HS-27A (cell line): ENCODE data around the gene OBSCN.

Source experiments
- DNase-seq: peaks from one replicate; pipeline ENCODE4 v3.0.0-alpha.2; 2012; ENCODE audit warnings: low read depth, missing footprints

Gene OBSCN

DNA sequence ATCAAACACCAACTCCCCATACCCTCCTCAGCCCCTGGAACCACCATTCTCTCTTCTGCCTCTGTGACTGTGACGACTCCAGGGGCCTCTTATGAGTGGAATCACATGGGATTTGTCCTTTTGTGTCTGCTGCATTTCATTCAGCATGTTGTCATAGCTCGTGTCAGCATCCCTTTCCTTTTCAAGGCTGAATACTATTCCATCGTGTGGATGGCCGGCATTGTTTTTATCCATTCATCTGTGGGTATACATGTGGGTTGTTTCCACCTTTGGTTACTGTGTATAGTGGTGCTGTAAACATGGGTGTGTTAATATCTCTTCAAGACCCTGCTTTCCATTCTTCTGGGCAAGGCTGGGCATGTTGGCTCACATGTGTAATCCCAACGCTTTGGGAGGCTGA is 17.1 kb upstream of the OBSCN start:
- DNase-seq: no peak

DNA sequence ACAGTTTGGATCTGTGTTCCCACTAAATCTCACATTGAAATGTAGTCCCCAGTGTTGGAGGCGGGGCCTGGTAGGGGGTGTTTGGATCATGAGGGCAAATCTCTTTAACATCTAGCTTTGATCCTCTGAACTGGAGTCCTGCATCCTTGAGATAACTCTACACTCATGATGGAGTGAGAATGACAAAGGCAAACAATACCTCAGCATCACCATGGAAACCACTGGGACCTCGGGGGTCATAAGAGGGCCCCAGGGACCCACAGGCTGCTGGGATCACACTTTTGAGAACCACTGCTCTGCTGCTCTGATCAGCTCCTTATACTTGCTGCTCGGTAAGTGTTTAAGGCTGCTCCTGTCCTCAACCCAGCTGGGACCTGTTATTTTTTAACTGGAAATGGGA is 13.4 kb upstream of the OBSCN start:
- DNase-seq: no peak

DNA sequence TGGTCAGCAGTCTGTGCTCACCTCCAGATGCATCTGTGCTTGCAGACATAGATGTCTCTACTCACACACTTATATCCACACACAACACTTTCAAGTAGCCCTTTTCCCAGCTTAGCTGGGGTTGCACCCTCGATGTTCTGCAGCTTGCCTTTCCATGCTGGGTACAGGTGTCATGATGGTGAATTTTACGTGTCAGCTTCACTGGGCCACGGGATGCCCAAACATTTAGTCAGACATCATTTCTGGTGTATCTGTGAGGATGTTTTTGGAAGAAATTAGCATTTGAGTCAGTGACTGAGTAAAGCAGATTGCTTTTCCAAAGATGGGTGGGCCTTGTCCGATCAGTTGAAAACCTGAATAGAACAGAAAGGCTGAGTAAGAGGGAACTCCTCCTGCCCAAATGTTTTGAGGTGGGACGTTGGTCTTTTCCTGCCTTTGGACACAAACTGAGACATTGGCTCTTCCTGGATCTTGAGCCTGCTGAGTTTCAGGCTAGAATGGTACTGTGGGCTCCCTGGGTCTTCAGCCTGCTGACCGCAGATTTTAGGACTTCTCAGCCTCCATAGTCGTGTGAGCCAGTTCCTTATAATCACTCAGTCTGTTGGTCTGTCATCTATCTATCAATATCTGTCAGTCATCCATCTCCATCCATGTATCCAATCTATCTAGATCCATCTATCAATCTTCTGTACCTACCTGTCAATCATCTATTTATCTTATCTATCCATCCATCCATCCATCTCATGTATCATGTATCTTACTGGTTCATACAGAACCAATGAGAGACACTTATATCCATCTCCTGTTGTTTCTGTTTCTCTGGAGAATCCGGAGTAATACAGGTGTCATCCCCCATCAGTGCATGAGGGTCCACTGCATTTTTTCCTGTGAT is 12.7 kb upstream of the OBSCN start:
- DNase-seq: no peak

DNA sequence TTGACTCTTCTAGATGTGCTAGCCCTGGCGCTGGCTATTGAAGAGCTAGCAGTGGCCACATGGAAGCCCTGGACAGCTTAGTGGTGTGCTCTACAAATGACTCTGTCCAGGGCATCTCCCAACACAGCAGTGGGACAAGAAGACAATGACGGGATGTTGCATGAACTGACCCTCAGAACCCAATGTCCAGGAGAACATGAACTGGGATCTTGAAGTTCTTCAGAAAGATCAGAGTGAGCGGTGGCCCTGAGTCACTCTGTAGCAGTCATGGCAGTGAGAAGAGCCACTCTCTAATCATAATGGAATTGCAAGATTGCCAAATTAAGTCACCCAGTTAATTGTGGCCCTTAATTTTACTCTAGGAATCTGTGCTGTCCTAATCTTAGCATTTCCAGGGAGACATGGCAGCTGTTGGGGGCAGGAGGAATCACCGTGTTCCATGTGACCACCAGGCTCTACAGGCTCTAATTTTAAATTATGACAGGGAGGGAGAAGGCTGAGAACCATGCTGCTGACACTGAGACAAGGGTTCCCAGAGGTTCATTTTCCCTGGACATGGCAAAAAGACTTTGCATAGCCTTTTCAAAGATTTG is 10.2 kb upstream of the OBSCN start:
- no peak for DNase-seq

DNA sequence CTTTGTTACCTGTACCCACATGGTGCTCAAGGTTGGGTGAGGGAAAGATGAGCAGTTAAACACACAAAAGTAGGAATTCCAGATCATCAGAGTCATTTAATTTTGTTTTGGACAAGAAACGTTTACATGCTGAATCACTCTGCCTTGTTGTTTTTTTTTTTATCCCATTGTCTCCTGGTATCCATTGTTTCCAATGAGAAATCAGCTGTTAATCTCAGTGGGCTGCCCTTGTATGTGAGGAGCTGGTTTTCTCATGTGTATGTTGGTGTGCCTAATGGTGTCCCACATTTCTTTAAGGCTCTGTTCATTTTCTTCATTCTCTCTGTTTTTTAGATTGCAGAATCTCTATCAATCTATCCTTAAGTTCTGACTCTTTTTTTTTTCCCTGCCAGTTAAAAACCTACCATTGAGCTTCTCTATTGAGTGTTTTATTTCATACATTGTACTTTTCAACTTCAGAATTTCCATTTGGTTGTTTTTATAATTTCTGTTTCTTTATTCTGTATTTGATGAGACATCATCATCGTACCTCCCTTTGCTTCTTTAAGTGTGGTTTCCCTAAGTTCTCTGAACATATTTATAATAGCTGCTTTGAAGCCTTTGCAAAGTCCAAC is 8.8 kb upstream of the OBSCN start:
- DNase-seq: no peak

DNA sequence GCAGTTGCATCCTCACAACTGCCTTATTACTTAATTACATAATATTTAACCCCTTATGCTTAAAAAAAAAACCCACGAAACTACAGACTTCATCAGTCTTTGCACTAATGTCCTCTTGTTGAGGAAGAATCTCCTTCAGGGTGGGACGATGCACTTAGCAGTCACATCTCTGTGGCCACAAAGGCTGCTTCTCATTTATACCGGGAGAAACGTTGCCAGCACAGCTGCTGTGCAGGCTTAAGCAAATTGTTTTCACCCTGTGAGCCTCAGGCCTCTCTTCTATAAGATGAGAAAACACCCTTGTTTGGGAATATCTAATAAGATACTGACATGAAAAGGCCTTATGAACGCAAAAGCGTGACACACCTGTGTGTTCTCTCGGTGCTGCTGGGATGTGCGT is 2.9 kb upstream of the OBSCN start:
- DNase-seq: no peak

DNA sequence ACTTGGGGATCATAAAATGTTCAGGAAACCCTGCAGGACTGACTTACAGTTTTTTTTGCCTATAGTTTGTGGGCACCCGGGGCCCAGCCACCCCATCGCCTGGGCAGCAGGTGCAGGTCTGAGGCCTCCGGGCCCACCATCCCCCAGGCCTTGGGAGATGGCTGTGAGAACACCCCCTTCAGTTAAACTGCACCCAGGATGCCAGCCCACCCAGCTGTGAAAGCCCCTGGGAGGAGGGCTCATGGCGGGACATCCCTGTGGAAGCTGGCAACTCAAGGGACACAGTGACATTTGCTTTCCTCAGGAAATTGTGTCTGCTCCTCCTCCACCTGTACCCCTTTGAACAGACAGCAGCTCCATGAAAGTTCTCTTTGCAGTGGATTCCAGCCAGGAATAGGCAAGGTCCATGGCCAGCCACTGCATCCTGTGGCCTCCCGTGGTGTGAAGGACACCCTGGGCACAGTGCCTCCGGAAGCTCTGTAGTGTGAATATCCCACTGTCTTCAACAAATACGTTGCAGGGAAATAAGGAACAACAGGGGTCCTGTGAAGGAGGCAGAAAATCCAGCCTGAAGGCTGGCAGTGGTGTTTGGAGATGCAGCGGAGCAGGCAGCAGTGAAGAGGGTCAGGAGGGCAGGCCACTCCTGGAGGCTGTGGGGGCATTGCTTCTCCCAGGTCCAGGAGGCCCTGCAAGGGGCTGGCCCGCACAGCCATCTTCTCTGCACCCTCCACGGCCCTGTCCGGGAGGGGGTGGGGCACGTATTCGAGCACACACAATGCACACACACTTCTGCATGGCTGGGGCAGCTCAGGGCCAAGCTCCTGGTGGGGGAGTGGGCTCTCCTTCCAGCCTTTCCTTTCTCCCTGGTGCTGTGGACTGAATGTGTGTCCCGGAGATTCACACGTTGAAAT is 2.1 kb upstream of the OBSCN start:
- no peak for DNase-seq

DNA sequence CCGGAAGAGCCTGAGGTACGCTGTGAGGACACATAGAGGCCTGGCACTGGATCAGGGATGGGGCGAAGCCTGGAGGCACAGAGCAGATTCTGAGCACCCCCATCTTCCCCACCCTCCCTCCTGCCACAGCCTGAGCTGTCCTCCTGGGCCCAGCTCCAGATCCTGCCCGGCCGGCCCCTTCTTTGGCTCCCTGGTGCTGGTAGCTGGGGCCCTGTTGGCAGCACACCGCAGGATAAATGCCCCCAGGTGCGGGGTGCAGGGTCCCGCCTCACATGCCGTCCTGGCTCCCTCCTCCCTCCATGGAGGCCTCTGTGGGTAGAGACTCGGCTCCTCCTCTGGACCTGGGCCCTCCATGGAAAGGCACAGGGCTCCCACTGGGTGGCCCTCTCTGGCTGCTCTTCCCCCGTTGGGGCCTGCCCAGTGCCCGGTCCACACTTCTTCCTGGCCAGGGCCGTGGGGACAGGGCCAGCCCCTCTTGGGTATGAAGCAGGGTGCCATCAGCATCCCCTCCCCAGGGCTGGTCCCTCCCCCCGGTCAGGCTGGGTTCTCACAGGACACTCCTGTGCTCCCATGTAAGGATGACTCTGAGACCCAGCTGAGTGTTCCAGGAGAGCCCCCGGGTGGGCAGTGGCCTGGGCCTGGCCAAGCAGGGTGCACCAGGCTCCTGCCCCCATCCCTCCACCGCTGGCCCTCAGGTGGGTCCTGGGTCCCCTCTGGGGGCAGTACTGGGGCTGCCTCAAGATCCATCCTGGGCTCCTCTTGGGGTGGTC is 1.1 kb upstream of the OBSCN start:
- DNase-seq: no peak

DNA sequence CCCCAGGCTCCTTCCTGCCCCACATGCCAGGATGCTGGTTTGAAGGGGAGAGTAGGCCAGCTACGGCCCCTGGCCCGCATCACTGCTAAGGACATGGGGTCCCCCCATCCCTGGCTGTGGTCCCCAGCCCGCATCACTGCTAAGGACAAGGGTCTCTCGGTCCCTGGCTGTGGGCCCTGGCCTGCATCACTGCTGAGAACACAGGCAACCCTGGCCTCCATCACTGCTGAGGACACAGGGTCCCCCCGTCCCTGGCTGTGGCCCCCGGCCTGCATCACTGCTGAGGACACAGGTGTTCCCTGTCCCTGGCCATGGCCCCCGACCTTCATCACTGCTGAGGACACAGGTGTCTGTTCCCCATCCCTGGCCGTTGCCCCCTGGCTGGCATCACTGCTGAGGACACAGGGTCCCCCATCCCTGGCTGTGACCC is 448 bp upstream of the OBSCN start:
- no peak for DNase-seq

DNA sequence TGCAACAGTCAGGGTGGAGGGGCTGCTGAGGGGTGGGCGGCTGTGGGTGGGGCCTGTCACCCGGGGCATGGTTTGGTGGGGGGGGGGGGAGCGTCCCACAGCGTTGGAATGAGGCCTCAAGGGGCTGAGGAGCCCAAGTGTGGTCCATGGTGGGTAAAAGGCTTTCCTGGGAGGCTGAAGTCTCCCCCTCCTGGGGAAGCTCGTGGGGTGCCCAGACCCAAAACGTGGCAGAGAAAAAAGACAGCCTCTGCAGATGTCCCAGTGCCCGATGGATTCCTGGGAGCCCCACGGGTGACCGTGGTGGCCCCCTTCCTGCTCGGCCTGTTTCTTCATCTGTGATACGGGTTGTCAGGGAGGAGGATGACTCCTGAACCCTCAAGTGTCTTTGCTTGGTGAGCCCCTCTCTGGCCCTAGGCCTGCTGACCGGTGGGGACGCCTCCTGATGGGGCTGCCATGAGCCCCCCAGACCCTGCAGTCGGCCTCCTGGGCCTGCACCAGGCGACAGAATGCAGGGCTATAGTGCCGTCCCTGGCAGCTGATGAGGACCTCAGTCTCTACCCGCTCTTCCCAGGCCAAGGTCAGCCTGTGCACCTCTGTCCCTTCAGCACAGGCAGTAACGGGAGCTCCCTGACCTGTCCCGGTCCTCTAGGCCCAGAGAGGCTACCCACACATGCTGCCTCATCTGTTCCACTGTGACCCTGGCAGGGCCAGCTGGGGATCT is 1.1 kb downstream of the OBSCN start:
- DNase-seq: no peak

DNA sequence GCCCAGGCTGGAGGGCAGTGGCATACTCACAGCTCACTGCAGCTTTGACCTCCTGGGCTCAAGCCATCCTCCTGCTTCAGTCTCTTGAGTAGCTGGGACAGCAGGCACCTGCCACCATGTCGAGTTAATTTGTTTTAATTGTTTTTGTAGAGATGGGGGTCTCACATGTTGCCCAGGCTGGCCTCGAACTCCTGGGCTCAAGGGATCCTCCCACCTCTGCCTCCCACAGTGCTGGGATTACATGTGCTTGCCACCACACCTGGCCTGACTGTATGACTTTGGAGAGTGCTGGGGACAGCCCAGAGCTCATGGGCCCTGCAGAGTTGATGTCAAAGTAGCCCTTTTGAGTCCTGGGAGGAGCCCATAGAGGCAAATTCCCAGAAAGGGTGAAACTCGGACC is 1.8 kb downstream of the OBSCN start:
- DNase-seq: no peak

DNA sequence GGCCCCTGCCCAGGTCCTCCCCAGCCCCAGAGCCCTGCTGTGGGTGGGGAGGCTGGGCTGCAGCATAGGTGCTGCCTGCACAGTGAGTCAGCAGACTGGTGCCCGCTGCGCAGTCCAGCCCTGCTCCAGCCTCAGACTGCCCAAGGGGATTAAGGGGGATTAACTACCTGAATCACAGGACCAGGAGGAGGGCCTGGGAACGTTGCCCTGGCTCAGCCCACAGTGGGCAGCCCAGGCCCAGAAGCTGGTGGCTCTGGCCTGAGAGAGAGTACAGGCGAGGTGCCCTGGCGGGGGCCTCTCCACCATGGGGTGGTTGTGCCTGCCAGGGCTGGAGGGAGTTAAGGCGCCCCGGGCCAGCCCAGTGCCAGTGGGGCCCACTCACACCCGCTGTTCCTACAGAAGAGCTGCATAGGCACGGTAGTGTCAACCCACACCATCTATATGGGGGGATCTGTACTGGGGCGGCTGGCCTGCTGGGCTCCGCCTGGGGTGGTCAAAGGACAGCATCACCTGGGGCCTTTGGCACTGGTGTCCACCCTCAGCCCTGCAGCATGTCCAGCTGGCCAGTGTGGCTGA is 2.3 kb downstream of the OBSCN start:
- DNase-seq: peak; percentile 33

DNA sequence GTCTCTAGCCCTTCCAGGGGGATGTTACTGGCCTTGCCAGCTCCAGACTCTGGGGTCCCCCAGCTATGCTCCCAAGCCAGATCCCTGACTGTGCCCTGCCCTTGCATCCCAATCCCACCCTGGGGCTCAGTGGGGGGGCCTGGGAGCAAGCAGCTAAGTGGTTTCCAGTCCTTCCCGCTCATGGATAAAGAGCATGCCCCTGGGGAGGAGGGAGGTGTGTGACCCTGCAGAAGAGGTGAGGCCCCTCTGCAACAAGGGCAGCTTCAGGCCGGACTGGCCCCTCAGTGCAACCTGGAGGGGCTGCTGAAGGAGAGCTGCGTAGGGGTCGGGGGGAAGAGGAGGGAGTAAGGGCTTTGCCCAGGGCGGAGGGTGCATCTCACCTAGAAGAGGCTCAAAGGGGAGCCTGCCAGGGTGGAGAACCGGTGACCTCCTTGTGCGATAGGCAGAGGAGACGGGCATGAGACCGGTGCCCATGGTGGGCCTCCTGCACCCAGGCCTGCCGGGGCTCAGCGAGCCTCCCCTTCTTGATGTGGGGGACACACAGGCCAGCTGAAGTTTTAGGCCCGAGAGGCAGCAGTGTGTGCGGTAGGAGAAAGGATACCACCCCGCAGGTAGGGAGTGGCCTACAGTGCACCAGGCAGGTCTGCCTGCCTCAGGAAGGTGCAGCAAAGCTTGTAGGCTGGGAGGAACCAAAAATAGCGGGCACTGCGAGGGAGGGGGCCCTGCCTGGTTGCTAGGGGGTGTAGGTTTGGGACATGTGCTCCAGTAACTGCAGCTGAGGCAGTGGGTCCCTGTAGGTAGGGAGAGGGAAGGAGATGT is 3.1 kb downstream of the OBSCN start:
- no peak for DNase-seq

DNA sequence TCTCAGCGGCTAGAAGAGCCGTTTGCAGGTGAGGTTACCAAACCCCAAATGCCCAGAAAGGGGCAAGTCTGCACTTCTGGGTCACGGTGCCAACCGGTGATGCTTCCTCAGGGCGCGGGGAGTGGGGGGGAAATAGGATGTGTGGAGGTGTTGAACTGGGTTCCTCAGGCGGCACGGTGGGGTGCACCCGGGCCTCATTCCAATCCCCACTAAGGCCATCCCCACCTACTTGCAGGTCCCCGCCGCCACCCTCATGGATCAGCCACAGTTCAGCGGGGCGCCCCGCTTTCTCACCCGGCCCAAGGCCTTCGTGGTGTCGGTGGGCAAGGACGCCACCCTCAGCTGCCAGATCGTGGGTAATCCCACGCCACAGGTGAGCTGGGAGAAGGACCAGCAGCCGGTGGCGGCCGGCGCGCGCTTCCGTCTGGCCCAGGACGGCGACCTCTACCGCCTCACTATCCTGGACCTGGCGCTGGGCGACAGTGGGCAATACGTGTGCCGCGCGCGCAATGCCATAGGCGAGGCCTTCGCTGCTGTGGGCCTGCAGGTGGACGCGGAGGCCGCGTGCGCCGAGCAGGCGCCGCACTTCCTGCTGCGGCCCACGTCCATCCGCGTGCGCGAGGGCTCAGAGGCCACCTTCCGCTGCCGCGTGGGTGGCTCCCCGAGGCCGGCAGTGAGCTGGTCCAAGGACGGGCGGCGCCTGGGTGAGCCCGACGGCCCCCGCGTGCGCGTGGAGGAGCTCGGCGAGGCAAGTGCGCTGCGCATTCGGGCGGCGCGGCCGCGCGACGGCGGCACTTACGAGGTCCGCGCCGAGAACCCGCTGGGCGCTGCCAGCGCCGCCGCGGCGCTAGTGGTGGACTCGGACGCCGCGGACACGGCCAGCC is 3.9 kb downstream of the OBSCN start:
- DNase-seq: no peak

DNA sequence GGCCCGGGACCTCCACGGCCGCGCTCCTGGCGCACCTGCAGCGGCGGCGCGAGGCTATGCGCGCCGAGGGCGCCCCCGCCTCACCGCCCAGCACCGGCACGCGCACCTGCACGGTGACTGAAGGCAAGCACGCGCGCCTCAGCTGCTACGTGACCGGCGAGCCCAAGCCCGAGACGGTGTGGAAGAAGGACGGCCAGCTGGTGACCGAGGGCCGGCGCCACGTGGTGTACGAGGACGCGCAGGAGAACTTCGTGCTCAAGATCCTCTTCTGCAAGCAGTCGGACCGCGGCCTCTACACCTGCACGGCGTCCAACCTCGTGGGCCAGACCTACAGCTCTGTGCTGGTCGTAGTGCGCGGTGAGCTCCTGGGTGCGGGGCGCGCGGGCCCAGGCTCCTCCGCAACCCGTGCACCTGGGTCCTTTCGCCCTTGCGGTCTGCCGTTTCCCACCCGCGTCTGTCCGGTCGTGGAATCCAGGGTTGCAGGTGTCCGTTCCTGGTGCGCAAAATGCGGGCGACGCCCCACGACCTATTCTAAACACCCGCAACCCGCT is 4.6 kb downstream of the OBSCN start:
- DNase-seq: no peak

DNA sequence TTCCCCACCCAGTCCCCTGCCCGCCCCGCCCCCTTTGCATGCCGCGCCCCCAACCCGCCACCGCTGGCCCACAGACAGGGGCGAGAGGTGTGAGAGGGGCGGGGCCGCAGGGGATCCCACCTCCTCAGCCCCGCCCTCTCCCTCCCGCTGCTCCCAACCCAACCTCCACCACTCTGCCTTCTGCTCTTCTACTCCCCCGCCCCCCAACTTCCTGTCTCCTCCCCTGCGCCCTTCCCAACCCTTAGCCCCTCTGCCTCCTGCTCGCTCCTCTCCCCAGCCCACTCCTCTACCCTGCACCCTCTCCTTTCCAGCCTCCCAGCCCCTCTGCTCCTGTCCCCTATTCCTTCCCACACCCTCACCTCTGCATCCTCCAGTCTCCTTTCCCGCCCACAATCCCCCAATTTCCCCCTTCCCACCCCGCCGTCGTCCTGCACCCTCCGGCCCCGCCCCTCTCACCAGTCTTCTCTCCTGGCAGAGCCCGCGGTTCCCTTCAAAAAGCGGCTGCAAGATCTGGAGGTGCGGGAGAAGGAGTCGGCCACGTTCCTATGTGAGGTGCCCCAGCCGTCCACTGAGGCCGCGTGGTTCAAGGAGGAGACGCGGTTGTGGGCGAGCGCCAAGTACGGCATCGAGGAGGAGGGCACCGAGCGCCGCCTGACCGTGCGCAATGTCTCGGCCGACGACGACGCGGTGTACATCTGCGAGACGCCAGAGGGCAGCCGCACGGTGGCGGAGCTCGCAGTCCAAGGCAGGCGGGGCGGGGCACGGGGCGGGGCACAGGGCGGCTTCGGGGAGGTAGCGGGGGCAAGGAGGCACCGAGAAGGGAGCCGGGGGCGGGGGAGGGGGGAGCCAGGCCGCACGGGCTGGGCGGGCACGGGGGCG is 5.4 kb downstream of the OBSCN start:
- no peak for DNase-seq
